CD4-positive, alpha-beta T cell treated with Interleukin-21 for 1 hour (primary cell): ENCODE data around the gene NR3C1.

Experiments used
- DNase-seq: peaks from one replicate; pipeline ENCODE4 v3.0.0-alpha.2; 2020

The NR3C1 gene

GRCh38 chr5:143302341-143303045 is 101.0 kb downstream of the NR3C1 start:
- no peak for DNase-seq

- no peak for DNase-seq
Measured at GRCh38 chr5:143297756-143298155, 105.7 kb downstream of the NR3C1 start.

DNA sequence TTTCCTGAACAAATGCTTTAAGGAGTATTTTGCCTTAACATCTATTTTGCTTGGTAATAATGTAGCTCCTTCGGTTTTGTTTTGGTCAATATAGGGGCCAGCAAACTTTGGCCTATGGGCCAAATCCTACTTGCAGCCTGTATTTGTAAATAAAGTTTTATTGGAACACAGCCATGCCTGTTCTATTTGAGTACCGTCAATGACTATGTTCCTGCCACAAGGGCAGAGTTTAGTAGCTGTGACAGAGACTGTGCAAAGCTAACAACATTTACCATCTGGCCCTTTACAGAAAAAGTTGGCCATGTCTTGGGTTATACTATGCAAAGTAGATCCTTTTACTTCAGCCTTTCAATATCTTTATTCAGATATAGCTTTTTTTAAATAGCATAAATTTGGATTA is 113.4 kb downstream of the NR3C1 start:
- no peak for DNase-seq

DNA sequence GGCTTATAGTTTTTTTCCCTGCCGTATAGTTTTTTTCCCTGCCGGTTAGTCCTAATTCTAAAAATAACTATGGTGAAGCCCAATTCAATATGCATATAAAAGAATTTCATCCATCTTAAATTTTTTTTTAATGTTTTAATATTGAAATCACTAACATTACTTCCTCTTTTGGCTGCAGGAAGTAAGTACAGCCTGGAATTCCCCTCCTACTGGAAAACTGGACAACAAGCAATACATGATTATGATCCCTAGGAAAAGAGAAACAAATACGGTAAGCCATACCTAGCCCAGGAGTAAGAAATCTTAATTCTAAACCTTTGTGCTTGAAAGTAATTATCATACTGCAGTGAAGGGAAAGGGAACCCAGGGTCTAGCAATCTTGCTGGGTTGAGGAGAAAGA is 119.0 kb downstream of the NR3C1 start:
- DNase-seq: no peak

DNA sequence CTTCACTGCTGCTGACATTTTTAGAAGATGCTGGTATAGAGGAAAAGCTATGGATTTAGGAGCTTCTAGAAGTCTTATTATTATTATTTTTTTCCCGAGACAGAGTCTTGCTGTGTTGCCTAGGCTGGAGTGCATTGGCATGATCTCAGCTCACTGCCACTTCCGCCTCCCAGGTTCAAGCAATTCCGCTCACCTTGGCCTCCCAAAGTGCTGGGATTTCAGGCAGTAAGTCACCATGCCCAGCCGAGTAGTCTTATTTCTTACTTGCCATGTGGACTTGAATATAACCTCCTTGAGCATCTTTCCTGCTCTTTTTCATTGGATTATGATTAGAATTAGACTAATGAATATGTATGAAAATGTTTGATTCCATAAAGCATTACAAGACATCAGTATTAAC is 119.5 kb downstream of the NR3C1 start:
- DNase-seq: no peak

- no peak for DNase-seq
Measured at GRCh38 chr5:143281226-143281625, 122.3 kb downstream of the NR3C1 start.

DNA sequence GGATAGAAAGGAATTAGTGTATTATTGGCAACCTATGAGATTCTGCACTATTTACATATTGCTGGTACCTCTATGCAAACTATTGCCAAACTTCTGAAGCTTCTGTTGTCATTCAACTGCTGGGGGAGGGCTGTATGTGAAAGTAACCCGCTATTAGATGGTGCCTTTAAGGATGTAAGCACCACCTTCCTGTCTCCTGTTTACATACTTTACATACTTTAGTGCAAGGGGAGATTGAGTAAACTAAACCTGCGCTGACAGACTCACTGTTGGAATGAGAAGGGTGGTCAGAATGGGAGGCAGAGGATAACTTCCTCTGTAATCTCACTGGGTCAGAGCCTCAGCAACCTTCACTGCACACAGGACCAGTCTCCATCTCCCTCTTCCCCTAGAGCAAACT is 123.8 kb downstream of the NR3C1 start:
- DNase-seq: no peak

- no peak for DNase-seq
Measured at GRCh38 chr5:143277536-143277935, 126.0 kb downstream of the NR3C1 start.

GRCh38 chr5:143275512-143276363 is 127.7 kb downstream of the NR3C1 start:
- no peak for DNase-seq

GRCh38 chr5:143274952-143275351 is 128.5 kb downstream of the NR3C1 start:
- no peak for DNase-seq

DNA sequence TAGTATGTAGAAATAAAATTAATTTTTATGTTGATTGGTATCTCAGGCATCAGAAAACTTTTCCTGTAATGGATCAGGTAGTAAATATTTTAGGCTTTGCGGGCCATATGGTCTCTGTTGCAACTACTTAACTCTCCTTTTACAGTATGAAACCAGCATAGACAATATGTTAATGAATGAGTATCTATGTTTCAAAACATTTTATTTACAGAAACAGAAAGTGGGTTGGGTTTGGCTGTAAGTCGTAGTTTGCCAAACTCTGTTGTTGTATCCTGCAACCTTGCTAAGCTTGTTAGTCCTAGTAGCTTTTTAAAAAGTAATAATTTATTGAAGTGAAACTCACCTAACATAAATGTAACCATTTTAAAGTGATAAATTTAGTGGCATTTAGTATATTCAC is 132.1 kb downstream of the NR3C1 start:
- no peak for DNase-seq

GRCh38 chr5:143268388-143268787 is 135.1 kb downstream of the NR3C1 start:
- DNase-seq: no peak

GRCh38 chr5:143267186-143267585 is 136.3 kb downstream of the NR3C1 start:
- no peak for DNase-seq

- no peak for DNase-seq
Measured at GRCh38 chr5:143265995-143266394, 137.5 kb downstream of the NR3C1 start.

GRCh38 chr5:143263272-143263810 is 140.1 kb downstream of the NR3C1 start:
- DNase-seq: no peak

GRCh38 chr5:143262393-143263174 is 140.9 kb downstream of the NR3C1 start:
- no peak for DNase-seq

- no peak for DNase-seq
Measured at GRCh38 chr5:143261748-143262392, 141.6 kb downstream of the NR3C1 start.

DNA sequence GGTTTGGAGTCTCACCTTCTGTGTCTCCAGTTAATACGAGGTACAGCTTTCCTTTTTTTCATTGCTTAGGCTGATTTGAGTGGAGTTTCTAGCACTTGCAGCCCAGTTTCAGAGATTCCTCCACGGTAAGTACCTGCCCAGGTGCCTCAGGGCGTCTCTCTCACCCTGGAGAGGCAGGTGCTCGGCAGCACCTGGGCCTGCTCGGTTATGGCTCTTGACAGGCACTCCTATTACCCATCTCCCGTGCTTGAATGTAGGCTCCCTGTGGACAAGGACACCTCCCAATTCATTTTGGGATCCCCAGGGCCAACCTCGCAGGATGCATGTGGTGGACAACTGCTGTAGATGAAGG is 144.3 kb downstream of the NR3C1 start:
- DNase-seq: no peak

- no peak for DNase-seq
Measured at GRCh38 chr5:143258559-143259253, 144.8 kb downstream of the NR3C1 start.

- no peak for DNase-seq
Measured at GRCh38 chr5:143254819-143255218, 148.7 kb downstream of the NR3C1 start.

- no peak for DNase-seq
Measured at GRCh38 chr5:143251946-143252345, 151.5 kb downstream of the NR3C1 start.

DNA sequence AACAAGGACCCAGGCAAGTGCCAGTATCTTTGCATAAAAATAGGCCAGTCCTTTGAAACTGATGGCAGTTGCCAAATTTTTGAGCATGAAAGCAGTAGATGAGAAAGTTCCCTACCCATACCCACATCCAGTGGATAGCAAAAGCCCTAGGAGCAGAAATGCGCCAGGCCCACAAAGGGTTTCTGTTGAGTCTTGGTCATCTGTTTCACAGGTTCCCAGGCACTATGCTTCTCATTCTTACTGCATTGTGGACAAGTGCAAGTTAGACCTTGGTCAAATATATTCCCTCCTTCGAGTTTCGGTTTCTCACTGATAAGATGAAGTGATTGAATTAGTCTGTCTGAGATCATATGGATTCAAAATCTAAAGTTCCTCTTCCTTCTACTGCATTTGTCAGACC is 152.3 kb downstream of the NR3C1 start:
- DNase-seq: no peak
